ENCODE measurements around the gene SEC16A.

DNA sequence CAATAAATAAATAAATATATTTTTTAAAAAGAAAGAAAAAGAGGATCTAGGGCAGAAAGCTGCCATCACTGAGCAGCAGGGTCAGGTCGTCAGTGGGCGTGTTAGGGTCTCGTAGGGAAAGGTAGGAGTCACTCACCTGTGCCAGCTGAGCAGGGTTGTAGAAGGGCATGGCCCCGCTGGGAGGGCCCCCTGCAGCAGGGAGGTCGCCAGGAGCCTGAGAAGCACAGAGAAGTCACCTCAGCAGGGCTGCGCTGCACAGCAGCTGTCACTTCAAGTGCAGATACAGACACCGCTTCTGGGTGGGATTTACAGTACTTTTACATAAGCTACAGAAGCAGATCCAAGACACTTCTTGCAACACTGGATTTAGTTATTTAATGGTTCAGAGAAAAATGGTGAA is 39.2 kb downstream of the SEC16A start:
- TF ChIP-seq, protein P1, sequence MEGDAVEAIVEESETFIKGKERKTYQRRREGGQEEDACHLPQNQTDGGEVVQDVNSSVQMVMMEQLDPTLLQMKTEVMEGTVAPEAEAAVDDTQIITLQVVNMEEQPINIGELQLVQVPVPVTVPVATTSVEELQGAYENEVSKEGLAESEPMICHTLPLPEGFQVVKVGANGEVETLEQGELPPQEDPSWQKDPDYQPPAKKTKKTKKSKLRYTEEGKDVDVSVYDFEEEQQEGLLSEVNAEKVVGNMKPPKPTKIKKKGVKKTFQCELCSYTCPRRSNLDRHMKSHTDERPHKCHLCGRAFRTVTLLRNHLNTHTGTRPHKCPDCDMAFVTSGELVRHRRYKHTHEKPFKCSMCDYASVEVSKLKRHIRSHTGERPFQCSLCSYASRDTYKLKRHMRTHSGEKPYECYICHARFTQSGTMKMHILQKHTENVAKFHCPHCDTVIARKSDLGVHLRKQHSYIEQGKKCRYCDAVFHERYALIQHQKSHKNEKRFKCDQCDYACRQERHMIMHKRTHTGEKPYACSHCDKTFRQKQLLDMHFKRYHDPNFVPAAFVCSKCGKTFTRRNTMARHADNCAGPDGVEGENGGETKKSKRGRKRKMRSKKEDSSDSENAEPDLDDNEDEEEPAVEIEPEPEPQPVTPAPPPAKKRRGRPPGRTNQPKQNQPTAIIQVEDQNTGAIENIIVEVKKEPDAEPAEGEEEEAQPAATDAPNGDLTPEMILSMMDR (IDR thresholded peaks at IDR 0.05; ENCODE audit: insufficient read depth, low read depth, low read length): no peak
- no peak for TF ChIP-seq EZH2 (IDR thresholded peaks at IDR 0.05; ENCODE audit: insufficient read depth, low read length)
